Neural crest cell (in vitro differentiated cells): ENCODE measurements around the gene WWOX. TPM values are rescaled to one million over a fixed set of nuclear protein-coding genes. Genes with fewer than 3 reads are reported as not detected.

ENCODE experiments used
- DNase-seq: peaks from one replicate; pipeline ENCODE4 v3.0.0; 2021; ENCODE audit warnings: low read depth, mixed read lengths, low spot score
- H3K27ac Mint-ChIP-seq: one replicate; pipeline ENCODE4 v1.8.0; 2021; ENCODE audit warnings: mild to moderate bottlenecking, mixed read lengths; ENCODE audit not compliant: unreplicated experiment
- H3K27me3 Mint-ChIP-seq: 2 replicates; pipeline ENCODE4 v1.8.0; 2021; ENCODE audit warnings: low read depth, mild to moderate bottlenecking, mixed read lengths
- H3K36me3 Mint-ChIP-seq: 2 replicates; pipeline ENCODE4 v1.8.0; 2021; ENCODE audit warnings: low read depth, mild to moderate bottlenecking, mixed read lengths
- H3K4me1 Mint-ChIP-seq: 2 replicates; pipeline ENCODE4 v1.8.0; 2021; ENCODE audit warnings: mixed read lengths
- H3K4me3 Mint-ChIP-seq: one replicate; pipeline ENCODE4 v1.8.0; 2021; ENCODE audit warnings: mild to moderate bottlenecking, mixed read lengths
- H3K9me3 Mint-ChIP-seq: 2 replicates; pipeline ENCODE4 v1.8.0; 2021; ENCODE audit warnings: mixed read lengths
- CTCF ChIP-seq: fragments of 200-600 bp; sonication (generic); conservative IDR thresholded peaks from 2 replicates; pipeline ENCODE4 v1.5.0; 2021; ENCODE audit warnings: antibody characterized with exemption, mild to moderate bottlenecking
- total RNA-seq: library from RNA; stranded (reverse); gene quantifications from 2 replicates; pipeline ENCODE4 v1.2.1, GENCODE V29; 2021

WWOX gene
- total RNA-seq, 1 donor from 2014 or later = 30.5 TPM

- H3K4me3 Mint-ChIP-seq = no peak overlapping the region
- H3K9me3 Mint-ChIP-seq = no peaks in the 10 kb centered on the region
- no peak for DNase-seq
- no peaks in the 10 kb centered on the region for H3K4me1 Mint-ChIP-seq
- TF ChIP-seq CTCF = no peak
- no peaks in the 10 kb centered on the region for H3K27me3 Mint-ChIP-seq
- no peaks in the 10 kb centered on the region for H3K36me3 Mint-ChIP-seq
- H3K27ac Mint-ChIP-seq = no peak overlapping the region
Measured at GRCh38 chr16:78675312-78675711, 575.9 kb downstream of the WWOX start.

DNA sequence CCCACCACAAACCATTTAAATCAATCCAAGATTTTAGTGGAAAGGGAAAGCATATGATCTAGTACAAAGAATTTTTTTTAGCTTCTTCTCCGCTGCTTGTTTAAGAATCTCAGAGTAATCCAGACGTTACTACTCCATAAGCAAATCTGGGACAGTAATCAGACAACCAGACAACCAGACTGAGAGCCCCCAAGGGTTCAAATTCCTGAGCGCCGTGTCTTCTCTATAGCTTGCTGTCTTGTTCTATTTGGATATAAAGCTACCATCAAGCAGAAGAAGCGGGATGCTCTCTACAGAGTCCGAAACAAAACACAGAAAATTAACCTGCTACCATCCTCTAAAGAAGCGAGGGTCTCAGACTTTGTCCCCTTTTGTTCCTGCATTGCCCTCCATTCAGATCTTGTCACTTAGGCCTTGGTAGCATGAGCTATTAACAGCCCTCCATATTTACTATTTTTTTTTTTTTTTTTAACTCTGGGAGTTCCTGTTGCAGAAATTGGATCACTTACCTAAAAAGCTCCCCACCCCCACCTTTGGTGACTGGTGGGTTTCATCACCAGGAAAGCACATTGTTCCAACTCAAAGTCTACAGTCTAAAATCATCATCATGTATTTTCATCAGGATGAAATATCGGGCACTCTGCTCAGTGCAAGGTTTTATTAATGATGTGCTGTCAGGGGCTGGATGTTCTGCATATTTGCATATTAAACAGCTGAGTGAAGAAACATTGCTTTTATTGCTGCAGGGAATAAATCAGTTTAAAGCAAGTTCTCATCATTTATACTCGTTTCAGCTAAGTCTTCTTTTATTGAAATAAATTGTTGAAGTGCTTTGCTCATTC lies 576.7 kb downstream of the WWOX start:
- no peaks in the 10 kb centered on the region for H3K27me3 Mint-ChIP-seq

DNA sequence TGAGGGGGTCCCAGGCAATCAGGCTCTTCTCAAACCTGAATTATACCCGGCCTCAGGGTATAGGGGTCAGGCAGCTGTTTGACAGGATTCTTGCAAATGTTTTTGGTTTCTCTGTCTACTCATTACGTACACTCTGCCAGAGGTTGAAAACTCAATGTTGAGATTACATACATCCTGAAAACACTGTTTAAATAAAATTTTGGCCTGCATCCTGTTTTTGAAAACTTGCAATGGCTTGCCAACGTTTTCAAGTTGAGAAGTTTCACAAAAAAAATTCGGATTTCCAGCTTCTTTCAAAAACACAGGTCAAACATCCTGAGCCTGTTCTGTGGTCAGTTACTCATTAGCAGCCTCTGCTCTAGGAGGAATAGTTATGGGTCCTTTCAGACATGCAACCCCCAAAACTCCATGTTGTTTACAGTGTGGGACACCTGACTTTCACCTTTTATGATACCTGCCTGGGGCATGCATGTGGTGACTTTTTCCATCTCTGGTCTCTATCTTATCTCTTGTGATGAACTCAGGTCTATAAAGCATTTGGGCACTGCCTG lies 577.8 kb downstream of the WWOX start:
- Mint-ChIP-seq H3K4me1 (no peaks in the 10 kb centered on the region), H3K9me3 (no peaks in the 10 kb centered on the region), H3K4me3 (no peak overlapping the region), H3K27me3 (no peaks in the 10 kb centered on the region), H3K36me3 (no peaks in the 10 kb centered on the region), H3K27ac (no peak overlapping the region)
- no peak for DNase-seq
- no peak for TF ChIP-seq CTCF

More for the DNA sequence above, 576.7 kb downstream of the WWOX start:
- Mint-ChIP-seq H3K9me3 (no peaks in the 10 kb centered on the region), H3K36me3 (no peaks in the 10 kb centered on the region), H3K4me1 (no peaks in the 10 kb centered on the region), H3K4me3 (no peak overlapping the region), H3K27ac (no peak overlapping the region)
- TF ChIP-seq CTCF = no peak
- no peak for DNase-seq

GRCh38 chr16:78679546-78679945 lies 580.1 kb downstream of the WWOX start:
- H3K27me3 Mint-ChIP-seq = no peaks in the 10 kb centered on the region
- H3K36me3 Mint-ChIP-seq = no peaks in the 10 kb centered on the region
- TF ChIP-seq CTCF = no peak
- no peaks in the 10 kb centered on the region for H3K9me3 Mint-ChIP-seq
- no peaks in the 10 kb centered on the region for H3K4me1 Mint-ChIP-seq
- DNase-seq = no peak
- no peak overlapping the region for H3K4me3 Mint-ChIP-seq
- no peak overlapping the region for H3K27ac Mint-ChIP-seq

- H3K4me1 Mint-ChIP-seq = no peaks in the 10 kb centered on the region
- no peaks in the 10 kb centered on the region for H3K36me3 Mint-ChIP-seq
- H3K9me3 Mint-ChIP-seq = no peaks in the 10 kb centered on the region
- no peak for DNase-seq
- no peak overlapping the region for H3K27ac Mint-ChIP-seq
- H3K27me3 Mint-ChIP-seq = no peaks in the 10 kb centered on the region
- no peak for TF ChIP-seq CTCF
- no peak overlapping the region for H3K4me3 Mint-ChIP-seq
Measured at GRCh38 chr16:78681743-78682142, 582.3 kb downstream of the WWOX start.
